ENCODE measurements around the gene NOL7.

Gene NOL7

DNA sequence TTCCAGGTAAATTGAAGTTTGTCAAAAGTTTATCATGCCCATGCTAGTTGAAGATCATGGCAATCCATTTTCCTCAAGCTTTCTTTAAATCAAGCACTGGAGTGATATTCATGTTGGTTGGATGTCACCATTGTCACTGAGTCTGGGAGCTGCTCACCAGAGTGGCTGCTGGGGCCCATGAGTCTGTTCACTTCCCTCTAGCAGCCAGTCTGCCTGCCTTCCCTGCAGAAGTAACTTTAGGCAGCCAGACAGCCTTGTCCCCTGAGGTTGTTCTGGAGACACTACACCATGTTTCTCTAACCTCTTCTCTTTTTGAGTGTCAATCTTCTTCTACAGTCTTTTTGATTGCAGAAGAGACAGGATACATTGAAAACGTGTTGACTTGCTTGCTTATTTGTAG lies 35.2 kb upstream of the NOL7 start:
- no peaks in the 10 kb centered on the region for H3K27me3 ChIP-seq (ENCODE audit: control insufficient read depth, low read length)
- H3K36me3 ChIP-seq (ENCODE audit: control insufficient read depth, low read length): peaks cover 7% of the 10 kb centered on the region; the same call in 1 of the 2 replicates
- H3K4me2 ChIP-seq (ENCODE audit: low read length): no peak overlapping the region
- H3K27ac ChIP-seq (ENCODE audit: low read depth, low read length): no peak overlapping the region
- H3K4me3 ChIP-seq (ENCODE audit: low read length): no peak overlapping the region
- H3K79me2 ChIP-seq (ENCODE audit: control insufficient read depth, low read length): peaks cover 21% of the 10 kb centered on the region
- H3F3A ChIP-seq (ENCODE audit: control insufficient read depth, insufficient read depth): peaks cover 2% of the 10 kb centered on the region; the same call in 1 of the 2 replicates
- H3K4me1 ChIP-seq (ENCODE audit: control insufficient read depth, low read length): peaks cover 10% of the 10 kb centered on the region
- no peaks in the 10 kb centered on the region for H3K9me3 ChIP-seq (ENCODE audit: control insufficient read depth, insufficient read depth, low read length)
- no peaks in the 10 kb centered on the region for H4K20me1 ChIP-seq (ENCODE audit: control insufficient read depth, insufficient read depth, low read depth, low read length)
- H3K9me2 ChIP-seq (replicated peaks; ENCODE audit: control insufficient read depth, low read length): no peaks in the 10 kb centered on the region
- no peak for TF ChIP-seq EZH2phosphoT487 (IDR thresholded peaks at IDR 0.05; ENCODE audit: borderline replicate concordance, low read length)

- Histone ChIP-seq H3K4me2 (ENCODE audit: low read length) (no peak overlapping the region), H3F3A (ENCODE audit: control insufficient read depth, insufficient read depth) (no peaks in the 10 kb centered on the region)
- no peak for TF ChIP-seq EZH2phosphoT487 (IDR thresholded peaks at IDR 0.05; ENCODE audit: borderline replicate concordance, low read length)
- TF ChIP-seq, protein P1, sequence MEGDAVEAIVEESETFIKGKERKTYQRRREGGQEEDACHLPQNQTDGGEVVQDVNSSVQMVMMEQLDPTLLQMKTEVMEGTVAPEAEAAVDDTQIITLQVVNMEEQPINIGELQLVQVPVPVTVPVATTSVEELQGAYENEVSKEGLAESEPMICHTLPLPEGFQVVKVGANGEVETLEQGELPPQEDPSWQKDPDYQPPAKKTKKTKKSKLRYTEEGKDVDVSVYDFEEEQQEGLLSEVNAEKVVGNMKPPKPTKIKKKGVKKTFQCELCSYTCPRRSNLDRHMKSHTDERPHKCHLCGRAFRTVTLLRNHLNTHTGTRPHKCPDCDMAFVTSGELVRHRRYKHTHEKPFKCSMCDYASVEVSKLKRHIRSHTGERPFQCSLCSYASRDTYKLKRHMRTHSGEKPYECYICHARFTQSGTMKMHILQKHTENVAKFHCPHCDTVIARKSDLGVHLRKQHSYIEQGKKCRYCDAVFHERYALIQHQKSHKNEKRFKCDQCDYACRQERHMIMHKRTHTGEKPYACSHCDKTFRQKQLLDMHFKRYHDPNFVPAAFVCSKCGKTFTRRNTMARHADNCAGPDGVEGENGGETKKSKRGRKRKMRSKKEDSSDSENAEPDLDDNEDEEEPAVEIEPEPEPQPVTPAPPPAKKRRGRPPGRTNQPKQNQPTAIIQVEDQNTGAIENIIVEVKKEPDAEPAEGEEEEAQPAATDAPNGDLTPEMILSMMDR (IDR thresholded peaks at IDR 0.05; ENCODE audit: low read depth, low read length, poor library complexity, severe bottlenecking): no peak
These were observed 33.4 kb upstream of the NOL7 start for GRCh38 chr6:13581700-13582229.

DNA sequence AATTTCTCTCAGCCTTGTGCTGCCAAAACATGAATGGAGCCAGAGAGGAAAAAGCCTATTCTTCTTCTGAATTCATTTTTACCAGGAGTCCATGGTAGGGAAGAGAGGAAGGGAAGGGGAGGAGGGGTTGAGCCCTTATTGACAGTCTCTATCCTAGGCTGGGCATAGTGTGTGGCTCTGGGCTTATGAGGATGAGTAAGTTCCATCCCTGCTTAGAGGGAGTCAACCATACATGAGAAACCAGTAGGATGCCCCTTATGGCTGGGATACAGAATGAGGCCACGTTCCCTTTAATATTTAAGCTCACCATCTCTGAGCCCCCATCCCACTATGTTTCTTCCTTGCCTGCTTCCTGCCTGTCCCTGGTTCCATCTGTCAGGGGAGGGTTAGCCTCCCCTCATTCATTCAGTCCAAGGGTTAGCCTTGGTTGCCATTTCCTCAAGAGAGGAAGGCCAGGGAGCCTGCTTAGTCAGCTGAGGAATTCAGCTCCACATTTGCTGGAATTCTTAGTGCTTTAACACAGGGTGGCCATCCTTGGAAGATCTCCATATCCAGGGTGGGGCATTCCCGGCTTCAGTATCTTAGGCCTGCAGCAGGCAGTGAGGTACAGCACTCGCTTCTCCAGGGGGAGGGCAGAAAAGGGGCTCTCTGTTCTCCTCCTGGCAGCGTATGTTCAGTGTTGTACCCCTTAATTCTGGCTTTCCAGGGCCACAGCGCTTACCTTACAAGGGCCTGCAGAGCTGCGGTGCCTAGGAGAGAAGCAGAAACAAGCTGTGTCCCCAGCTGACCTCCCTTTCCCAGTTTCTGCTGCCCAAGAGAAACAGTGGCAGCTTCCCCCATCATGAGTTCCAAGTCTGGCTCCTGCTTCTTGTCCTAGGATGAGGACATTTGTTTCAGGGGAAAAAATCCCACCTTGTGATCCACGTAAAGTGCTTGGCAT lies 28.3 kb upstream of the NOL7 start:
- Histone ChIP-seq H3K9me2 (replicated peaks; ENCODE audit: control insufficient read depth, low read length) (no peaks in the 10 kb centered on the region), H3K4me2 (ENCODE audit: low read length) (no peak overlapping the region), H3K27me3 (ENCODE audit: control insufficient read depth, low read length) (no peaks in the 10 kb centered on the region), H3F3A (ENCODE audit: control insufficient read depth, insufficient read depth) (no peaks in the 10 kb centered on the region), H3K36me3 (ENCODE audit: control insufficient read depth, low read length) (peaks cover 19% of the 10 kb centered on the region), H3K4me1 (ENCODE audit: control insufficient read depth, low read length) (no peaks in the 10 kb centered on the region), H3K79me2 (ENCODE audit: control insufficient read depth, low read length) (no peaks in the 10 kb centered on the region), H3K4me3 (ENCODE audit: low read length) (no peak overlapping the region), H3K9me3 (ENCODE audit: control insufficient read depth, insufficient read depth, low read length) (no peaks in the 10 kb centered on the region), H3K27ac (ENCODE audit: low read depth, low read length) (no peak overlapping the region), H4K20me1 (ENCODE audit: control insufficient read depth, insufficient read depth, low read depth, low read length) (no peaks in the 10 kb centered on the region)
- TF ChIP-seq, protein P1 (IDR thresholded peaks at IDR 0.05; ENCODE audit: low read depth, low read length, poor library complexity, severe bottlenecking): no peak
- TF ChIP-seq EZH2phosphoT487 (IDR thresholded peaks at IDR 0.05; ENCODE audit: borderline replicate concordance, low read length): no peak

More at GRCh38 chr6:13581700-13582229, 33.4 kb upstream of the NOL7 start:
- peaks cover 8% of the 10 kb centered on the region for H3K79me2 ChIP-seq (ENCODE audit: control insufficient read depth, low read length)
- H3K4me3 ChIP-seq (ENCODE audit: low read length): no peak overlapping the region
- no peaks in the 10 kb centered on the region for H3K27me3 ChIP-seq (ENCODE audit: control insufficient read depth, low read length)
- peaks cover 8% of the 10 kb centered on the region for H3K36me3 ChIP-seq (ENCODE audit: control insufficient read depth, low read length)
- no peaks in the 10 kb centered on the region for H4K20me1 ChIP-seq (ENCODE audit: control insufficient read depth, insufficient read depth, low read depth, low read length)
- no peak overlapping the region for H3K27ac ChIP-seq (ENCODE audit: low read depth, low read length)
- H3K9me2 ChIP-seq (replicated peaks; ENCODE audit: control insufficient read depth, low read length): no peaks in the 10 kb centered on the region
- no peaks in the 10 kb centered on the region for H3K4me1 ChIP-seq (ENCODE audit: control insufficient read depth, low read length)
- no peaks in the 10 kb centered on the region for H3K9me3 ChIP-seq (ENCODE audit: control insufficient read depth, insufficient read depth, low read length)

GRCh38 chr6:13589801-13590200 lies 25.3 kb upstream of the NOL7 start:
- Histone ChIP-seq H3K36me3 (ENCODE audit: control insufficient read depth, low read length) (peaks cover 22% of the 10 kb centered on the region), H3K4me3 (ENCODE audit: low read length) (no peak overlapping the region), H3K4me2 (ENCODE audit: low read length) (no peak overlapping the region)

More at GRCh38 chr6:13589801-13590200, 25.3 kb upstream of the NOL7 start:
- H3K9me3 ChIP-seq (ENCODE audit: control insufficient read depth, insufficient read depth, low read length): no peaks in the 10 kb centered on the region
- H3K27ac ChIP-seq (ENCODE audit: low read depth, low read length): no peak overlapping the region
- no peaks in the 10 kb centered on the region for H3K9me2 ChIP-seq (replicated peaks; ENCODE audit: control insufficient read depth, low read length)
- H3K27me3 ChIP-seq (ENCODE audit: control insufficient read depth, low read length): no peaks in the 10 kb centered on the region
- TF ChIP-seq EZH2phosphoT487 (IDR thresholded peaks at IDR 0.05; ENCODE audit: borderline replicate concordance, low read length): no peak
- TF ChIP-seq, protein P1 (IDR thresholded peaks at IDR 0.05; ENCODE audit: low read depth, low read length, poor library complexity, severe bottlenecking): no peak
- no peaks in the 10 kb centered on the region for H3K4me1 ChIP-seq (ENCODE audit: control insufficient read depth, low read length)
- no peaks in the 10 kb centered on the region for H3F3A ChIP-seq (ENCODE audit: control insufficient read depth, insufficient read depth)
- no peaks in the 10 kb centered on the region for H4K20me1 ChIP-seq (ENCODE audit: control insufficient read depth, insufficient read depth, low read depth, low read length)
- no peaks in the 10 kb centered on the region for H3K79me2 ChIP-seq (ENCODE audit: control insufficient read depth, low read length)
